GM19438 (cell line): Measurements from ENCODE around the gene MRM2.

Source experiments
- ATAC-seq: cut with Tn5 transposase; IDR thresholded peaks from one replicate; pipeline ENCODE4 v1.9.1; 2021; ENCODE audit warnings: low read depth; ENCODE audit not compliant: unreplicated experiment

The MRM2 gene

GRCh38 chr7:2193575-2194305 is 48.3 kb downstream of the MRM2 start:
- no peak for ATAC-seq

- ATAC-seq: no peak
These were observed 49.0 kb downstream of the MRM2 start for GRCh38 chr7:2192831-2193534.

GRCh38 chr7:2191016-2191415 is 51.0 kb downstream of the MRM2 start:
- ATAC-seq: no peak

- ATAC-seq: no peak
These were observed 51.5 kb downstream of the MRM2 start for GRCh38 chr7:2190531-2190930.

GRCh38 chr7:2186166-2186565 is 55.8 kb downstream of the MRM2 start:
- ATAC-seq: no peak

- ATAC-seq: no peak
These were observed 56.3 kb downstream of the MRM2 start for GRCh38 chr7:2185715-2186114.
